ENCODE results near the gene RBM45.

DNA sequence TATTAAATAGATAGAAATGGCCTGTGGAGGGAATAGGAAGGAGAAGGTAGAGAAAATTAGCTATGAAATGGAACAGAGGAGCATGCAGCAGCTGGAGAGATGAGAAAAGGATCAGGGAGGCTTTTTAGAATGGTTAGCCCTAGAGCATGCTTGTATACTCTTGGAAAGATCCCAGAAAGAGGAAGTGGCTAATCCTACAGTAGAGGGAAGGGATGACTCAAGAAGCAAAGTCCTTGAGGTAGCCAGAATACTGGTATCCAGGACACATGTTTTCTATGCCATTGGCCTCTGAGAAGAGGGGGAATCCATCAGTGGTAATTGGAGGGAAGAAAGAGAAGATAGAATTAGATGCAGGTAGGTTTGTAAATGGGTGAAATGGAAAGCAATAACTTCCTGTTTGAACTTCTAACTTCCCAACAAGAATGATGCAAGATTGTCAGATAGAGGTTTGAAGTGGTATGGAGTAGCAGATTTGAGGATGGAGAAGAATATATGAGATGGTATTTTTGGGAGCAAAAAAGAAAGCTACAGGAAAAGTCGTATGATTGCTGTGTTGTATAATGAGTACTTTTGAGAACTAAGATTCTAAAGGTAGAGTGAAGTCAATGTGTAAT, 64.9 kb downstream of the RBM45 start:
- TF ChIP-seq CTCF (IDR thresholded peaks at IDR 0.05 in 2 of 3, conservative IDR thresholded peaks at IDR 0.05 in 1 of 3; ENCODE audit: borderline replicate concordance in 1 of 3, insufficient read depth in 1 of 3, low read depth in 2 of 3, low read length in 2 of 3) = no peak
- no peak for TF ChIP-seq EZH2 (IDR thresholded peaks at IDR 0.05)

Measured in HCT116 (cell line).